ENCODE measurements around the gene RDH5. TPM values are rescaled to one million over a fixed set of nuclear protein-coding genes. Genes with fewer than 3 reads are reported as not detected.

The RDH5 gene
- total RNA-seq, 1 experiment from 2014 or later: 6.2 TPM

DNA sequence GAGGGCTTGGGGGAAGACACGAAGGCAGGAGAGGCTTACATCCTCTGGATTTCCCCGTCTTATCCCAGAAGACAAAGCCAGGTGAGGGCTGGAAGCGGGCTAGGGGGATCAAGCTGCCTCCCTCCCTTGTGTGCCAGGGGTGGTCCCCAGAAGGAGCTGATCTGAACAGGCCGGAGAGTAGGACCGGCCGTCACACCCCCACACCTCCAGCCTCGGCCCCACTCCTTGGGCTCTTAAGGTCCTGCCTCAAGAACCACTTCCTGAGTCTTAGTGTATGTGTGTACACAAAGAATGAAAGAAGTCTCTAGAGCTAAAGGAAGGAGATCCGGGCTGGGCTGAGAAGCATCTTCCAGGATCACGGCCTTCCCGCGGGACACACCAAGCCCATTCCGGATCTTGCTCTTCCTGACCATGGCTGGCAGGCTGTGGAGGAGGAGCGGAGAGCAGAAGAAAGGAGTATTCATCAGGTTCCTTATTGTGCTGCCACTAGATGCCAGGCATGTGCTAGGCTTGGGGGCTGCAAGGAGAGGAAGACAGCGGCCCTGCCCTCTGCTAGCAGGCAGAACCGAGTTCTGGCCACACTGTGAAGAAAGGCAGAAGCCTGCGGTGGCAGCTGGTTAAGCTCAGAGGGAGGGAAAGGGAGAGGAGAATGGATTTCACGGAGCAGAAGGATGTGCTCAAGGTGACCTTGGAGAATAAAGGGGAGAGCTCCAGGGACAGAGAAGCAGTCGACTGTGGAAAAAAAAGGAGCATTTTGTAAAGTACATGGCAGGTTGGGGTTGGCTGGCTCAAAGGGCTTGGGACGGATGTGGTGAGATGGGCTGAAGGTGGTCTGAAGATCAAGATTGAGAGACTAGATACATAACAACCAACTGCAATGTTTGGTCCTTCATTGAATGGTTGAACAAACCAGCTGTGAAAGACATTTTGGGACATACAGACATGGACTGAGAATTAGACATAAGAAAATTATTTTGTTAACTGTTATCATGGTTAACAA, 9.9 kb downstream of the RDH5 start:
- CTCF ChIA-PET: interaction anchor here (0.8 to 1.9 kb wide), 8 partner anchors 8 to 459 kb away, joined by 3 to 48 read pairs (median 6); partner anchors contain the start of genes RDH5 and SMARCC2
- Histone ChIP-seq H3K27ac (ENCODE audit: low read depth, low read length) (peak overlapping the region; percentile 94), H3K9ac (ENCODE audit: low read length) (peak overlapping the region; percentile 93), H3K4me3 (replicated peaks in 1 of 2; ENCODE audit: low read depth in 1 of 2, low read length in 2 of 2) (peak overlapping the region; percentile 88 to 96), H3K4me2 (ENCODE audit: low read length) (peak overlapping the region; percentile 95), H3K36me3 (ENCODE audit: control insufficient read depth in 1 of 2, insufficient read depth in 2 of 2, low read length in 2 of 2) (peaks cover 7 to 20% of the 10 kb centered on the region in 2 experiments; a peak in 3 of 4 replicates), H3K9me2 (ENCODE audit: insufficient read depth) (no peaks in the 10 kb centered on the region), H2AFZ (ENCODE audit: low read depth, low read length, poor library complexity, severe bottlenecking) (no peak overlapping the region), H3K9me3 (ENCODE audit: control insufficient read depth in 1 of 2, insufficient read depth in 1 of 2, low read depth in 1 of 2, low read length in 2 of 2) (no peaks in the 10 kb centered on the region), H3K27me3 (ENCODE audit: insufficient read depth, low read length) (no peaks in the 10 kb centered on the region), H3K79me2 (ENCODE audit: insufficient read depth, low read length) (peaks cover 22% of the 10 kb centered on the region), H4K20me1 (ENCODE audit: insufficient read depth) (no peaks in the 10 kb centered on the region), H3K4me1 (ENCODE audit: control insufficient read depth in 1 of 2, insufficient read depth in 2 of 2, low read length in 2 of 2) (peaks cover 19 to 50% of the 10 kb centered on the region in 2 experiments)
- BruUV-seq (replicated peaks): TSS peak; percentile 67
- POLR2A ChIA-PET: interaction anchor here (1.0 to 2.3 kb wide), 8 partner anchors 8 to 314 kb away, joined by 3 to 24 read pairs (median 4); partner anchors contain the start of genes BLOC1S1, DNAJC14, ORMDL2 and RDH5
- ATAC-seq: peak; percentile 7
- DNase-seq (ENCODE audit: low read depth, low spot score): no peak
- RAD21 ChIA-PET (ENCODE audit: low non-redundant PET in 1 of 2, low total read pairs in 2 of 2, uncharacterized antibody in 2 of 2, unreplicated experiment in 2 of 2): interaction anchor here (0.5 to 1.8 kb wide), 4 partner anchors 8 to 277 kb away, joined by 3 to 7 read pairs (median 4); partner anchors contain the start of gene RDH5 (in 1 of the 2)
- TF ChIP-seq CBX3 (IDR thresholded peaks at IDR 0.05; ENCODE audit: low read depth) (no peak), JUND (IDR thresholded peaks at IDR 0.05) (no peak), RAD21 (IDR thresholded peaks at IDR 0.05; ENCODE audit: low read depth) (no peak), SP1 (IDR thresholded peaks at IDR 0.05; ENCODE audit: low read depth) (no peak), FOSL1 (IDR thresholded peaks at IDR 0.05; ENCODE audit: low read depth) (no peak), SRF (IDR thresholded peaks at IDR 0.05; ENCODE audit: low read depth) (no peak)
- TF ChIP-seq, protein P1, sequence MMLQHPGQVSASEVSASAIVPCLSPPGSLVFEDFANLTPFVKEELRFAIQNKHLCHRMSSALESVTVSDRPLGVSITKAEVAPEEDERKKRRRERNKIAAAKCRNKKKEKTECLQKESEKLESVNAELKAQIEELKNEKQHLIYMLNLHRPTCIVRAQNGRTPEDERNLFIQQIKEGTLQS (IDR thresholded peaks at IDR 0.05): no peak
- intact Hi-C loops (cut with micrococcal nuclease): loop anchor here (10.0 kb wide), 1 partner anchor 385 kb away; the partner anchor contains the start of genes RPL41 and ZC3H10

DNA sequence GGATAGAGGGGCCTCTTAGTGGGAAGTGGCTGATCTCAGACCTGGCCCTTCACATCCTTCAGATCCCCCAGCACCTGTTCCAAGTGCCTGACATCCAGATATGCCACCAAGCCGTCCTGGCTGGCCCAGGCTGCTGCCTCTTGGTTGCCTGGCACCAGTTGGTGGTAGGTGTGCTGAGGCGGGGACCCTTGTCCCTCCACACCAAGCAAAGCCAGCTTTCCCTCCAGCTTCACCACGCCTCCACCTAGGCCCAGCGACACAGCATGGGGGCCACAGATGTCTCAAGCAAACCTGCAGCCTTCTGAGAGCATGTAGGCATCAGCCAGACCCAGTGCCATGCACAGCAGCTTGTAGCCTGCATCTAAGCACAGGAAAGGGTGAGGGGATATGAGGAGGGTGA, 12.1 kb downstream of the RDH5 start:
- CTCF ChIA-PET: no interaction called here
- no peak overlapping the region for H3K9ac ChIP-seq (ENCODE audit: low read length)
- TF ChIP-seq CEBPB (IDR thresholded peaks at IDR 0.05; ENCODE audit: low read depth) (no peak), RAD21 (IDR thresholded peaks at IDR 0.05; ENCODE audit: low read depth) (no peak), ZFX (IDR thresholded peaks at IDR 0.05) (no peak), EZH2 (IDR thresholded peaks at IDR 0.05) (no peak), YY1 (IDR thresholded peaks at IDR 0.05; ENCODE audit: extremely low read depth, insufficient replicate concordance, low read depth, low read length) (no peak), CBX3 (IDR thresholded peaks at IDR 0.05; ENCODE audit: low read depth) (no peak), EGR1 (IDR thresholded peaks at IDR 0.05; ENCODE audit: low read depth) (no peak), ZNF274 (IDR thresholded peaks at IDR 0.05; ENCODE audit: low read depth, low read length) (no peak), JUND (IDR thresholded peaks at IDR 0.05) (no peak), ELF1 (IDR thresholded peaks at IDR 0.05; ENCODE audit: borderline replicate concordance, low read depth) (no peak), SRF (IDR thresholded peaks at IDR 0.05; ENCODE audit: low read depth) (no peak), POLR2A (IDR thresholded peaks at IDR 0.05; ENCODE audit: borderline replicate concordance, extremely low read depth, insufficient read depth, insufficient read length) (no peak)
- TF ChIP-seq, protein P2, sequence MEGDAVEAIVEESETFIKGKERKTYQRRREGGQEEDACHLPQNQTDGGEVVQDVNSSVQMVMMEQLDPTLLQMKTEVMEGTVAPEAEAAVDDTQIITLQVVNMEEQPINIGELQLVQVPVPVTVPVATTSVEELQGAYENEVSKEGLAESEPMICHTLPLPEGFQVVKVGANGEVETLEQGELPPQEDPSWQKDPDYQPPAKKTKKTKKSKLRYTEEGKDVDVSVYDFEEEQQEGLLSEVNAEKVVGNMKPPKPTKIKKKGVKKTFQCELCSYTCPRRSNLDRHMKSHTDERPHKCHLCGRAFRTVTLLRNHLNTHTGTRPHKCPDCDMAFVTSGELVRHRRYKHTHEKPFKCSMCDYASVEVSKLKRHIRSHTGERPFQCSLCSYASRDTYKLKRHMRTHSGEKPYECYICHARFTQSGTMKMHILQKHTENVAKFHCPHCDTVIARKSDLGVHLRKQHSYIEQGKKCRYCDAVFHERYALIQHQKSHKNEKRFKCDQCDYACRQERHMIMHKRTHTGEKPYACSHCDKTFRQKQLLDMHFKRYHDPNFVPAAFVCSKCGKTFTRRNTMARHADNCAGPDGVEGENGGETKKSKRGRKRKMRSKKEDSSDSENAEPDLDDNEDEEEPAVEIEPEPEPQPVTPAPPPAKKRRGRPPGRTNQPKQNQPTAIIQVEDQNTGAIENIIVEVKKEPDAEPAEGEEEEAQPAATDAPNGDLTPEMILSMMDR (IDR thresholded peaks at IDR 0.05 in 2 of 3, conservative IDR thresholded peaks at IDR 0.05 in 1 of 3; ENCODE audit: borderline replicate concordance in 1 of 3, insufficient read depth in 1 of 3, low read depth in 2 of 3, low read length in 2 of 3): no peak
- TF ChIP-seq, protein P1 (IDR thresholded peaks at IDR 0.05): no peak
- TF ChIP-seq, protein P3, sequence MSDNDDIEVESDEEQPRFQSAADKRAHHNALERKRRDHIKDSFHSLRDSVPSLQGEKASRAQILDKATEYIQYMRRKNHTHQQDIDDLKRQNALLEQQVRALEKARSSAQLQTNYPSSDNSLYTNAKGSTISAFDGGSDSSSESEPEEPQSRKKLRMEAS (IDR thresholded peaks at IDR 0.05): no peak

More for the DNA sequence above, 12.1 kb downstream of the RDH5 start:
- DNase-seq (ENCODE audit: low read depth, low spot score): no peak
- Histone ChIP-seq H3K27me3 (ENCODE audit: insufficient read depth, low read length) (no peaks in the 10 kb centered on the region), H3K36me3 (ENCODE audit: control insufficient read depth in 1 of 2, insufficient read depth in 2 of 2, low read length in 2 of 2) (no peaks in the 10 kb centered on the region; a peak in 1 of 4 replicates), H4K20me1 (ENCODE audit: insufficient read depth) (no peaks in the 10 kb centered on the region), H3K27ac (ENCODE audit: low read depth, low read length) (no peak overlapping the region), H3K4me3 (replicated peaks in 1 of 2; ENCODE audit: low read depth in 1 of 2, low read length in 2 of 2) (no peak overlapping the region), H3K79me2 (ENCODE audit: insufficient read depth, low read length) (peaks cover 13% of the 10 kb centered on the region), H3K4me1 (ENCODE audit: control insufficient read depth in 1 of 2, insufficient read depth in 2 of 2, low read length in 2 of 2) (peaks cover 14 to 46% of the 10 kb centered on the region in 2 experiments), H2AFZ (ENCODE audit: low read depth, low read length, poor library complexity, severe bottlenecking) (no peak overlapping the region), H3K9me2 (ENCODE audit: insufficient read depth) (no peaks in the 10 kb centered on the region), H3K4me2 (ENCODE audit: low read length) (no peak overlapping the region), H3K9me3 (ENCODE audit: control insufficient read depth in 1 of 2, insufficient read depth in 1 of 2, low read depth in 1 of 2, low read length in 2 of 2) (no peaks in the 10 kb centered on the region)
- no peak for ATAC-seq
- POLR2A ChIA-PET: no interaction called here
- no TSS peak for BruUV-seq (replicated peaks)
- intact Hi-C loops (cut with micrococcal nuclease): loop anchor here (10.0 kb wide), 1 partner anchor 383 kb away; the partner anchor contains the start of genes RPL41 and ZC3H10
- RAD21 ChIA-PET (ENCODE audit: low non-redundant PET in 1 of 2, low total read pairs in 2 of 2, uncharacterized antibody in 2 of 2, unreplicated experiment in 2 of 2): no interaction called here
